ENCODE results near the gene ENPP3. TPM values are rescaled to one million over a fixed set of nuclear protein-coding genes. Genes with fewer than 3 reads are reported as not detected.
"Not testable (repeated sequence)": the region's sequence is repeated elsewhere in the genome, so short reads cannot be mapped to it uniquely, and the experiment has no call there.

Gene ENPP3
- total RNA-seq, 2 experiments from 2014 or later = 0.93 to 1.4 TPM

GRCh38 chr6:131739136-131739535 lies 102.0 kb downstream of the ENPP3 start:
- CTCF ChIA-PET = no interaction called here
- peaks cover 7% of the 10 kb centered on the region for H3K27me3 Mint-ChIP-seq
- no peak overlapping the region for H3K27ac Mint-ChIP-seq

GRCh38 chr6:131740161-131740560 lies 103.1 kb downstream of the ENPP3 start:
- Mint-ChIP-seq H3K9me3 (ENCODE audit: low read depth) (no peaks in the 10 kb centered on the region), H3K27ac (no peak overlapping the region)
- CTCF ChIA-PET = no interaction called here

More at GRCh38 chr6:131739136-131739535, 102.0 kb downstream of the ENPP3 start:
- Mint-ChIP-seq H3K9me3 (ENCODE audit: low read depth) (no peaks in the 10 kb centered on the region), H3K36me3 (no peaks in the 10 kb centered on the region), H3K4me3 (no peak overlapping the region), H3K4me1 (no peaks in the 10 kb centered on the region)
- ATAC-seq (no peak), DNase-seq (no peak)

GRCh38 chr6:131741688-131742393 lies 104.7 kb downstream of the ENPP3 start:
- Mint-ChIP-seq H3K9me3 (ENCODE audit: low read depth) (no peaks in the 10 kb centered on the region), H3K36me3 (no peaks in the 10 kb centered on the region), H3K4me3 (no peak overlapping the region), H3K27me3 (peaks cover 11% of the 10 kb centered on the region), H3K27ac (no peak overlapping the region), H3K4me1 (no peaks in the 10 kb centered on the region)
- ATAC-seq = no peak
- no peak for DNase-seq
- CTCF ChIA-PET = no interaction called here

More at GRCh38 chr6:131740161-131740560, 103.1 kb downstream of the ENPP3 start:
- Mint-ChIP-seq H3K36me3 (no peaks in the 10 kb centered on the region), H3K4me3 (no peak overlapping the region), H3K4me1 (no peaks in the 10 kb centered on the region), H3K27me3 (peaks cover 11% of the 10 kb centered on the region)
- ATAC-seq (no peak), DNase-seq (no peak)

GRCh38 chr6:131744432-131745287 lies 107.6 kb downstream of the ENPP3 start:
- no peak for DNase-seq
- H3K36me3 Mint-ChIP-seq = no peaks in the 10 kb centered on the region
- no peak overlapping the region for H3K4me3 Mint-ChIP-seq
- H3K27ac Mint-ChIP-seq = no peak overlapping the region
- ATAC-seq = no peak
- H3K9me3 Mint-ChIP-seq (ENCODE audit: low read depth) = no peaks in the 10 kb centered on the region
- H3K27me3 Mint-ChIP-seq = peaks cover 11% of the 10 kb centered on the region
- no peaks in the 10 kb centered on the region for H3K4me1 Mint-ChIP-seq
- CTCF ChIA-PET = interaction anchor here (0.7 kb wide), 1 partner anchor 9 kb away, joined by 3 read pairs; no protein-coding TSS in a partner anchor

- Mint-ChIP-seq H3K4me1 (no peaks in the 10 kb centered on the region), H3K9me3 (ENCODE audit: low read depth) (no peaks in the 10 kb centered on the region), H3K4me3 (no peak overlapping the region), H3K27me3 (peaks cover 14% of the 10 kb centered on the region), H3K36me3 (no peaks in the 10 kb centered on the region), H3K27ac (no peak overlapping the region)
- CTCF ChIA-PET = no interaction called here
- ATAC-seq (no peak), DNase-seq (no peak)
Measured at GRCh38 chr6:131745476-131745875, 108.4 kb downstream of the ENPP3 start.

- DNase-seq = no peak
- CTCF ChIA-PET = no interaction called here
- H3K36me3 Mint-ChIP-seq = no peaks in the 10 kb centered on the region
- H3K4me1 Mint-ChIP-seq = no peaks in the 10 kb centered on the region
- no peak overlapping the region for H3K4me3 Mint-ChIP-seq
- no peak for ATAC-seq
- H3K27ac Mint-ChIP-seq = no peak overlapping the region
- no peaks in the 10 kb centered on the region for H3K9me3 Mint-ChIP-seq (ENCODE audit: low read depth)
- peaks cover 8% of the 10 kb centered on the region for H3K27me3 Mint-ChIP-seq
Measured at GRCh38 chr6:131747821-131748353, 110.8 kb downstream of the ENPP3 start.

GRCh38 chr6:131749023-131749422 lies 111.9 kb downstream of the ENPP3 start:
- Mint-ChIP-seq H3K27ac (no peak overlapping the region), H3K27me3 (peaks cover 13% of the 10 kb centered on the region), H3K4me1 (no peaks in the 10 kb centered on the region), H3K9me3 (ENCODE audit: low read depth) (no peaks in the 10 kb centered on the region), H3K4me3 (no peak overlapping the region), H3K36me3 (no peaks in the 10 kb centered on the region)
- DNase-seq (no peak), ATAC-seq (no peak)
- CTCF ChIA-PET = no interaction called here

- H3K4me3 Mint-ChIP-seq; H3K36me3 Mint-ChIP-seq; DNase-seq; H3K9me3 Mint-ChIP-seq (ENCODE audit: low read depth); H3K4me1 Mint-ChIP-seq; ATAC-seq; H3K27ac Mint-ChIP-seq; CTCF ChIA-PET: not testable (repeated sequence)
- peaks cover 21% of the 10 kb centered on the region for H3K27me3 Mint-ChIP-seq
Measured at GRCh38 chr6:131751012-131751715, 114.1 kb downstream of the ENPP3 start.

- ATAC-seq (no peak), DNase-seq (no peak)
- H3K9me3 Mint-ChIP-seq (ENCODE audit: low read depth) = no peaks in the 10 kb centered on the region
- H3K4me1 Mint-ChIP-seq = no peaks in the 10 kb centered on the region
- CTCF ChIA-PET = no interaction called here
- no peak overlapping the region for H3K4me3 Mint-ChIP-seq
- H3K36me3 Mint-ChIP-seq = no peaks in the 10 kb centered on the region
- H3K27ac Mint-ChIP-seq = no peak overlapping the region
- H3K27me3 Mint-ChIP-seq = peaks cover 30% of the 10 kb centered on the region
Measured at GRCh38 chr6:131754088-131754487, 117.0 kb downstream of the ENPP3 start.

GRCh38 chr6:131754715-131755567 lies 117.8 kb downstream of the ENPP3 start:
- no peak for DNase-seq
- H3K4me3 Mint-ChIP-seq = no peak overlapping the region
- H3K27ac Mint-ChIP-seq = no peak overlapping the region
- H3K9me3 Mint-ChIP-seq (ENCODE audit: low read depth) = no peaks in the 10 kb centered on the region
- no peak for ATAC-seq
- no peaks in the 10 kb centered on the region for H3K36me3 Mint-ChIP-seq
- H3K4me1 Mint-ChIP-seq = no peaks in the 10 kb centered on the region
- CTCF ChIA-PET = no interaction called here
- H3K27me3 Mint-ChIP-seq = peaks cover 29% of the 10 kb centered on the region

GRCh38 chr6:131755597-131755996 lies 118.5 kb downstream of the ENPP3 start:
- Mint-ChIP-seq H3K36me3 (no peaks in the 10 kb centered on the region), H3K4me3 (no peak overlapping the region), H3K27me3 (peaks cover 27% of the 10 kb centered on the region), H3K27ac (no peak overlapping the region), H3K4me1 (no peaks in the 10 kb centered on the region), H3K9me3 (ENCODE audit: low read depth) (no peaks in the 10 kb centered on the region)
- no peak for ATAC-seq
- no peak for DNase-seq
- CTCF ChIA-PET = no interaction called here

GRCh38 chr6:131756039-131756438 lies 118.9 kb downstream of the ENPP3 start:
- no peak for DNase-seq
- Mint-ChIP-seq H3K4me3 (no peak overlapping the region), H3K27ac (no peak overlapping the region)

GRCh38 chr6:131758920-131759319 lies 121.8 kb downstream of the ENPP3 start:
- Mint-ChIP-seq H3K36me3 (no peaks in the 10 kb centered on the region), H3K27ac (no peak overlapping the region), H3K4me3 (no peak overlapping the region), H3K9me3 (ENCODE audit: low read depth) (no peaks in the 10 kb centered on the region), H3K27me3 (peaks cover 26% of the 10 kb centered on the region), H3K4me1 (no peaks in the 10 kb centered on the region)
- CTCF ChIA-PET = no interaction called here
- DNase-seq = no peak
- ATAC-seq = no peak

More at GRCh38 chr6:131756039-131756438, 118.9 kb downstream of the ENPP3 start:
- Mint-ChIP-seq H3K9me3 (ENCODE audit: low read depth) (no peaks in the 10 kb centered on the region), H3K36me3 (no peaks in the 10 kb centered on the region), H3K4me1 (no peaks in the 10 kb centered on the region), H3K27me3 (peaks cover 27% of the 10 kb centered on the region)
- ATAC-seq = no peak
- CTCF ChIA-PET = no interaction called here
